HCT116 (cell line): ENCODE results near the gene C1orf159. TPM values are rescaled to one million over a fixed set of nuclear protein-coding genes. Genes with fewer than 3 reads are reported as not detected.

Experiments used
- ATAC-seq: fragments of 200-7000 bp; cut with Tn5 transposase; 2 replicates; pipeline ENCODE4 v1.9.1; 2020; ENCODE audit warnings: mild to moderate bottlenecking, moderate library complexity
- BruUV-seq: library from RNA; stranded (reverse); fragments of 400-500 nt; replicated peaks from 2 replicates; lab custom pipeline; 2021; lab: Mats Ljungman, UMichigan
- CTCF ChIA-PET: fragments of 300-600 bp; sonication (Branson Sonifier 250); formaldehyde crosslinking; loops from one replicate; lab custom pipeline; 2021; ENCODE audit warnings: antibody characterized with exemption; lab: Charles Lee
- POLR2A ChIA-PET: fragments of 300-600, 350-600 bp; sonication (Branson Sonifier 250); formaldehyde crosslinking; loops from one replicate; lab custom pipeline; 2021; ENCODE audit warnings: antibody characterized with exemption; lab: Charles Lee
- RAD21 ChIA-PET, 2 experiments: fragments of 300-600 bp; sonication (Branson Sonifier 250); formaldehyde crosslinking; loops; one replicate each; lab custom pipeline; 2023; ENCODE audit warnings: low total read pairs in 2 of 2; ENCODE audit not compliant: uncharacterized antibody in 2 of 2, unreplicated experiment in 2 of 2, low non-redundant PET in 1 of 2; lab: Charles Lee
- DNase-seq: peaks from one replicate; pipeline ENCODE4 v3.0.0-alpha.2; 2010; ENCODE audit warnings: low read depth, low spot score
- H2AFZ ChIP-seq: fragments of 200-600 bp; shearing (Covaris generic), sonication (generic); 2 replicates; pipeline ENCODE4 v1.6.1; 2017; ENCODE audit warnings: low read depth, mixed run types, mixed read lengths, antibody characterized with exemption, low read length; ENCODE audit not compliant: poor library complexity, severe bottlenecking
- H3K27ac ChIP-seq: 2 replicates; pipeline ENCODE4 v1.5.1; 2012; ENCODE audit warnings: low read depth, low read length
- H3K27me3 ChIP-seq: fragments of 200-600 bp; sonication (generic); 2 replicates; pipeline ENCODE4 v1.6.1; 2016; ENCODE audit warnings: mixed run types, low read length, mixed read lengths; ENCODE audit not compliant: insufficient read depth
- H3K36me3 ChIP-seq, 2 experiments: fragments of 200-500 bp in 1 of 2; fragments of 200-600 bp in 1 of 2; sonication (Bioruptor generic) in 1 of 2; sonication (generic) in 1 of 2; 2 replicates each; pipeline versions ENCODE4 v1.5.1 to v1.6.1; 2014 to 2016; ENCODE audit warnings: low read length in 2 of 2, inconsistent platforms in 1 of 2, mixed read lengths in 1 of 2, mixed run types in 1 of 2; ENCODE audit not compliant: insufficient read depth in 2 of 2, control insufficient read depth in 1 of 2
- H3K4me1 ChIP-seq, 2 experiments: fragments of 200-600 bp in 1 of 2; sonication (generic) in 1 of 2; 2 replicates each; pipeline versions ENCODE4 v1.5.1 to v1.6.1; 2012 to 2017; ENCODE audit warnings: low read length in 2 of 2, inconsistent platforms in 1 of 2, mild to moderate bottlenecking in 1 of 2, mixed read lengths in 1 of 2, mixed run types in 1 of 2, moderate library complexity in 1 of 2; ENCODE audit not compliant: insufficient read depth in 2 of 2, control insufficient read depth in 1 of 2
- H3K4me2 ChIP-seq: fragments of 200-600 bp; sonication (generic); 2 replicates; pipeline ENCODE4 v1.6.1; 2017; ENCODE audit warnings: mixed run types, low read length, mixed read lengths
- H3K4me3 ChIP-seq, 2 experiments: fragments of 200-600 bp in 1 of 2; sonication (generic) in 1 of 2; replicated peaks in 1 of 2; 2 replicates each; pipeline ENCODE4 v1.5.1; 2011 to 2016; ENCODE audit warnings: low read length in 2 of 2, control low read depth in 1 of 2, low read depth in 1 of 2, mild to moderate bottlenecking in 1 of 2, mixed read lengths in 1 of 2, mixed run types in 1 of 2
- H3K79me2 ChIP-seq: fragments of 200-600 bp; sonication (generic); 2 replicates; pipeline ENCODE4 v1.6.1; 2017; ENCODE audit warnings: mild to moderate bottlenecking, mixed run types, low read length, moderate library complexity, mixed read lengths; ENCODE audit not compliant: insufficient read depth
- H3K9ac ChIP-seq: fragments of 200-600 bp; sonication (generic); 2 replicates; pipeline ENCODE4 v1.6.1; 2016; ENCODE audit warnings: low read length, mixed read lengths
- H3K9me2 ChIP-seq: fragments of 200-600 bp; sonication (generic), shearing (Covaris generic); 2 replicates; pipeline ENCODE4 v1.6.1; 2017; ENCODE audit warnings: mixed run types, mild to moderate bottlenecking, moderate library complexity; ENCODE audit not compliant: insufficient read depth
- H3K9me3 ChIP-seq, 2 experiments: fragments of 200-500 bp in 1 of 2; fragments of 200-600 bp in 1 of 2; sonication (Bioruptor generic) in 1 of 2; sonication (generic) in 1 of 2; 2 replicates each; pipeline ENCODE4 v1.6.1; 2014 to 2017; ENCODE audit warnings: low read length in 2 of 2, mixed read lengths in 2 of 2, inconsistent platforms in 1 of 2, low read depth in 1 of 2, mild to moderate bottlenecking in 1 of 2, mixed run types in 1 of 2, moderate library complexity in 1 of 2; ENCODE audit not compliant: control insufficient read depth in 1 of 2, insufficient read depth in 1 of 2
- H4K20me1 ChIP-seq: fragments of 200-600 bp; sonication (generic), shearing (Covaris generic); 2 replicates; pipeline ENCODE4 v1.6.1; 2017; ENCODE audit warnings: mixed run types, mild to moderate bottlenecking, moderate library complexity; ENCODE audit not compliant: insufficient read depth
- CBX3 ChIP-seq: IDR thresholded peaks from 2 replicates; pipeline ENCODE4 v1.6.1; 2012; ENCODE audit warnings: low read depth
- ELF1 ChIP-seq: IDR thresholded peaks from 2 replicates; pipeline ENCODE4 v1.6.1; 2012; ENCODE audit warnings: low read depth, borderline replicate concordance
- EZH2 ChIP-seq: fragments of 200-600 bp; sonication (generic); IDR thresholded peaks from 2 replicates; pipeline ENCODE4 v1.6.1; 2017; ENCODE audit warnings: antibody characterized with exemption, mixed run types
- EZH2phosphoT487 ChIP-seq: fragments of 200-600 bp; IDR thresholded peaks from 2 replicates; pipeline ENCODE4 v1.6.1; 2018; ENCODE audit warnings: antibody characterized with exemption, borderline replicate concordance
- FOSL1 ChIP-seq: IDR thresholded peaks from 2 replicates; pipeline ENCODE4 v1.6.1; 2012; ENCODE audit warnings: low read depth
- JUND ChIP-seq: IDR thresholded peaks from 2 replicates; pipeline ENCODE4 v1.6.1; 2012
- SIN3A ChIP-seq: IDR thresholded peaks from 2 replicates; pipeline ENCODE4 v1.6.1; 2012; ENCODE audit warnings: low read depth
- YY1 ChIP-seq: IDR thresholded peaks from 2 replicates; pipeline ENCODE4 v1.6.1; 2011; ENCODE audit warnings: low read length, low read depth, moderate library complexity, mild to moderate bottlenecking; ENCODE audit not compliant: insufficient replicate concordance; ENCODE audit errors: extremely low read depth
- ZFX ChIP-seq: fragments of 450-650 bp; IDR thresholded peaks from 2 replicates; pipeline ENCODE4 v1.6.1; 2017
- intact Hi-C: fragments of 100-400 bp; cut with micrococcal nuclease; formaldehyde crosslinking; loops from 2 replicates; pipeline ENCODE4 v1.10.0; 2022
- total RNA-seq: library from RNA; stranded (reverse); gene quantifications from one replicate; pipeline ENCODE4 v1.2.1, GENCODE V29; 2021; ENCODE audit not compliant: unreplicated experiment
- TF ChIP-seq, protein P1 (sequence below): IDR thresholded peaks from 2 replicates; pipeline ENCODE4 v1.6.1; 2012
- TF ChIP-seq, protein P2 (sequence below): IDR thresholded peaks from 2 replicates; pipeline ENCODE4 v1.6.1; 2012; ENCODE audit warnings: low read depth
- TF ChIP-seq, protein P3 (sequence below): IDR thresholded peaks from 2 replicates; pipeline ENCODE4 v1.6.1; 2011; ENCODE audit warnings: mild to moderate bottlenecking, low read length, moderate library complexity; ENCODE audit not compliant: insufficient replicate concordance; ENCODE audit errors: extremely low read depth
- TF ChIP-seq, protein P4 (sequence below): IDR thresholded peaks from 2 replicates; pipeline ENCODE4 v1.6.1; 2012
- TF ChIP-seq, protein P5 (sequence below), 3 experiments: fragments of 200-600 bp in 1 of 3; sonication (generic) in 1 of 3; IDR thresholded peaks in 2 of 3; conservative IDR thresholded peaks in 1 of 3; 2 replicates each; pipeline ENCODE4 v1.5.1; 2012 to 2017; ENCODE audit warnings: low read depth in 2 of 3, low read length in 2 of 3, antibody characterized with exemption in 1 of 3, borderline replicate concordance in 1 of 3, control low read depth in 1 of 3, mild to moderate bottlenecking in 1 of 3, mixed read lengths in 1 of 3, mixed run types in 1 of 3, moderate library complexity in 1 of 3; ENCODE audit not compliant: insufficient read depth in 1 of 3

The C1orf159 gene
- total RNA-seq, 1 experiment from 2014 or later, result 22.7 TPM

DNA sequence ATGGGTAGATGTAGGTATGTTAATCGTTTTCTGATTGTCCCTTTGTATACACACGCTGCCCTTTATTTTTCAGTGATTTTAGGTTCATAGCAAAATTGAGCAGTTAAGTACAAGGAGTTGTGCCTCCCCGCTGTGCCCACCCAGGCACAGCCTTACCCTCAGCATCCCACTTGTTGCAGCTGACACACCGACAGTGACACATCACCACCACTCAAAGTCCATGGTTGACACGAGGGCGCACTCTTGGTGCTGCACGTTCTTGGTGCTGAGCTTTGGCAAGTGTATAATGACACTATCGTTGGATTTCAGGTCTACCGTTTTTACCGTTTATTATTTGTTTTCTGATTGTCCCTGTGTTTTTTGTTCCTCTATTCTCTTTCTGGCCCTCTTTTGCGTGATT lies 15.6 kb downstream of the C1orf159 start (continued):
- TF ChIP-seq, protein P1, sequence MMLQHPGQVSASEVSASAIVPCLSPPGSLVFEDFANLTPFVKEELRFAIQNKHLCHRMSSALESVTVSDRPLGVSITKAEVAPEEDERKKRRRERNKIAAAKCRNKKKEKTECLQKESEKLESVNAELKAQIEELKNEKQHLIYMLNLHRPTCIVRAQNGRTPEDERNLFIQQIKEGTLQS, result no peak
- TF ChIP-seq SIN3A, result no peak

DNA sequence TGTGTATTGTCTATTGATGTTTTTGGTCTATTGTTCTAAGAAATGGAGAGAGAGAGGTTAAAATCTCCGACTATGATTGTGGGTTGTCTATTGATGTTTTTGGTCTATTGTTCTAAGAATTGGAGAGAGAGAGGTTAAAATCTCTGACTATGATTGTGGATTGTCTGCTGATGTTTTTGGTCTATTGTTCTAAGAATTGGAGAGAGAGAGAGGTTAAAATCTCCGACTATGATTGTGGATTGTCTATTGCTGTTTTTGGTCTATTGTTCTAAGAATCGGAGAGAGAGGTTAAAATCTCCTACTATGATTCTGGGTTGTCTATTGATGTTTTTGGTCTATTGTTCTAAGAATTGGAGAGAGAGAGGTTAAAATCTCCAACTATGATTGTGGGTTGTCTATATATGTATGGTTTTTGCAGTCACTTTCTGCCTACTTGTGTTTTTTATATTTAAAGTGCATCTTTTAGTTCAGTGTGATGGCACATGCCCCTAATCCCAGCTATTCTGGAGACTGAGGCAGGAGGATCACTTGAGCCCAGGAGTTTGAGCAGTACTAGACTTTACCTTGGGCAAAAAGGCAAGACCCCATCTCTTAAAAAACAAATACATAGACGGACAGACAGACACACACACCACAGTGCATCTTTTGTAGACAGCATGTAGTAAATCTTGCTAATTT lies 16.2 kb downstream of the C1orf159 start:
- Histone ChIP-seq H3K4me3 (no peak overlapping the region), H3K4me2 (no peak overlapping the region), H2AFZ (no peak overlapping the region), H3K9me3 (peaks cover 0 to 7% of the 10 kb centered on the region in 2 experiments; a peak in 2 of 4 replicates), H3K9me2 (no peaks in the 10 kb centered on the region), H3K4me1 (no peaks in the 10 kb centered on the region), H3K27ac (no peak overlapping the region), H3K9ac (no peak overlapping the region), H4K20me1 (no peaks in the 10 kb centered on the region), H3K36me3 (no peaks in the 10 kb centered on the region), H3K79me2 (no peaks in the 10 kb centered on the region), H3K27me3 (no peaks in the 10 kb centered on the region)
- POLR2A ChIA-PET, result no interaction called here
- no TSS peak for BruUV-seq
- RAD21 ChIA-PET, result no interaction called here
- no peak for DNase-seq
- TF ChIP-seq JUND (no peak), EZH2 (no peak), SIN3A (no peak), YY1 (no peak), EZH2phosphoT487 (no peak), ZFX (no peak), CBX3 (no peak), FOSL1 (no peak), ELF1 (no peak)
- TF ChIP-seq, protein P2, sequence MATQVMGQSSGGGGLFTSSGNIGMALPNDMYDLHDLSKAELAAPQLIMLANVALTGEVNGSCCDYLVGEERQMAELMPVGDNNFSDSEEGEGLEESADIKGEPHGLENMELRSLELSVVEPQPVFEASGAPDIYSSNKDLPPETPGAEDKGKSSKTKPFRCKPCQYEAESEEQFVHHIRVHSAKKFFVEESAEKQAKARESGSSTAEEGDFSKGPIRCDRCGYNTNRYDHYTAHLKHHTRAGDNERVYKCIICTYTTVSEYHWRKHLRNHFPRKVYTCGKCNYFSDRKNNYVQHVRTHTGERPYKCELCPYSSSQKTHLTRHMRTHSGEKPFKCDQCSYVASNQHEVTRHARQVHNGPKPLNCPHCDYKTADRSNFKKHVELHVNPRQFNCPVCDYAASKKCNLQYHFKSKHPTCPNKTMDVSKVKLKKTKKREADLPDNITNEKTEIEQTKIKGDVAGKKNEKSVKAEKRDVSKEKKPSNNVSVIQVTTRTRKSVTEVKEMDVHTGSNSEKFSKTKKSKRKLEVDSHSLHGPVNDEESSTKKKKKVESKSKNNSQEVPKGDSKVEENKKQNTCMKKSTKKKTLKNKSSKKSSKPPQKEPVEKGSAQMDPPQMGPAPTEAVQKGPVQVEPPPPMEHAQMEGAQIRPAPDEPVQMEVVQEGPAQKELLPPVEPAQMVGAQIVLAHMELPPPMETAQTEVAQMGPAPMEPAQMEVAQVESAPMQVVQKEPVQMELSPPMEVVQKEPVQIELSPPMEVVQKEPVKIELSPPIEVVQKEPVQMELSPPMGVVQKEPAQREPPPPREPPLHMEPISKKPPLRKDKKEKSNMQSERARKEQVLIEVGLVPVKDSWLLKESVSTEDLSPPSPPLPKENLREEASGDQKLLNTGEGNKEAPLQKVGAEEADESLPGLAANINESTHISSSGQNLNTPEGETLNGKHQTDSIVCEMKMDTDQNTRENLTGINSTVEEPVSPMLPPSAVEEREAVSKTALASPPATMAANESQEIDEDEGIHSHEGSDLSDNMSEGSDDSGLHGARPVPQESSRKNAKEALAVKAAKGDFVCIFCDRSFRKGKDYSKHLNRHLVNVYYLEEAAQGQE, result no peak
- TF ChIP-seq, protein P3, sequence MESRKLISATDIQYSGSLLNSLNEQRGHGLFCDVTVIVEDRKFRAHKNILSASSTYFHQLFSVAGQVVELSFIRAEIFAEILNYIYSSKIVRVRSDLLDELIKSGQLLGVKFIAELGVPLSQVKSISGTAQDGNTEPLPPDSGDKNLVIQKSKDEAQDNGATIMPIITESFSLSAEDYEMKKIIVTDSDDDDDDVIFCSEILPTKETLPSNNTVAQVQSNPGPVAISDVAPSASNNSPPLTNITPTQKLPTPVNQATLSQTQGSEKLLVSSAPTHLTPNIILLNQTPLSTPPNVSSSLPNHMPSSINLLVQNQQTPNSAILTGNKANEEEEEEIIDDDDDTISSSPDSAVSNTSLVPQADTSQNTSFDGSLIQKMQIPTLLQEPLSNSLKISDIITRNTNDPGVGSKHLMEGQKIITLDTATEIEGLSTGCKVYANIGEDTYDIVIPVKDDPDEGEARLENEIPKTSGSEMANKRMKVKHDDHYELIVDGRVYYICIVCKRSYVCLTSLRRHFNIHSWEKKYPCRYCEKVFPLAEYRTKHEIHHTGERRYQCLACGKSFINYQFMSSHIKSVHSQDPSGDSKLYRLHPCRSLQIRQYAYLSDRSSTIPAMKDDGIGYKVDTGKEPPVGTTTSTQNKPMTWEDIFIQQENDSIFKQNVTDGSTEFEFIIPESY, result no peak
- TF ChIP-seq, protein P4, sequence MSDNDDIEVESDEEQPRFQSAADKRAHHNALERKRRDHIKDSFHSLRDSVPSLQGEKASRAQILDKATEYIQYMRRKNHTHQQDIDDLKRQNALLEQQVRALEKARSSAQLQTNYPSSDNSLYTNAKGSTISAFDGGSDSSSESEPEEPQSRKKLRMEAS, result no peak
- TF ChIP-seq, protein P5, sequence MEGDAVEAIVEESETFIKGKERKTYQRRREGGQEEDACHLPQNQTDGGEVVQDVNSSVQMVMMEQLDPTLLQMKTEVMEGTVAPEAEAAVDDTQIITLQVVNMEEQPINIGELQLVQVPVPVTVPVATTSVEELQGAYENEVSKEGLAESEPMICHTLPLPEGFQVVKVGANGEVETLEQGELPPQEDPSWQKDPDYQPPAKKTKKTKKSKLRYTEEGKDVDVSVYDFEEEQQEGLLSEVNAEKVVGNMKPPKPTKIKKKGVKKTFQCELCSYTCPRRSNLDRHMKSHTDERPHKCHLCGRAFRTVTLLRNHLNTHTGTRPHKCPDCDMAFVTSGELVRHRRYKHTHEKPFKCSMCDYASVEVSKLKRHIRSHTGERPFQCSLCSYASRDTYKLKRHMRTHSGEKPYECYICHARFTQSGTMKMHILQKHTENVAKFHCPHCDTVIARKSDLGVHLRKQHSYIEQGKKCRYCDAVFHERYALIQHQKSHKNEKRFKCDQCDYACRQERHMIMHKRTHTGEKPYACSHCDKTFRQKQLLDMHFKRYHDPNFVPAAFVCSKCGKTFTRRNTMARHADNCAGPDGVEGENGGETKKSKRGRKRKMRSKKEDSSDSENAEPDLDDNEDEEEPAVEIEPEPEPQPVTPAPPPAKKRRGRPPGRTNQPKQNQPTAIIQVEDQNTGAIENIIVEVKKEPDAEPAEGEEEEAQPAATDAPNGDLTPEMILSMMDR (IDR thresholded peaks at IDR 0.05 in 2 of 3, conservative IDR thresholded peaks at IDR 0.05 in 1 of 3; ENCODE audit: borderline replicate concordance in 1 of 3, insufficient read depth in 1 of 3, low read depth in 2 of 3, low read length in 2 of 3), result no peak
- ATAC-seq, result no peak
- intact Hi-C loops, result no loop called here
- CTCF ChIA-PET, result no interaction called here
